ENCODE data around the gene HOXC10. TPM values are rescaled to one million over a fixed set of nuclear protein-coding genes. Genes with fewer than 3 reads are reported as not detected.

Gene HOXC10
- total and polyA plus RNA-seq, 2 of the 8 experiments (the other 6 are each of a cell fraction or from before 2014, with no cell fraction given): not detected

- DNase-seq (ENCODE audit: low read depth in 1 of 2, low spot score in 2 of 2) (peak in 1 of 2 experiments; percentile 56), FAIRE-seq (no peak)
Measured at GRCh38 chr12:54017027-54017788, 32.3 kb downstream of the HOXC10 start.

More at GRCh38 chr12:54017027-54017788, 32.3 kb downstream of the HOXC10 start:
- Histone ChIP-seq H3K4ac (replicated peaks; ENCODE audit: insufficient read length, low read depth, low read length) (no peak overlapping the region), H2BK5ac (ENCODE audit: low read depth, low read length) (no peak overlapping the region), H3K36me3 (ENCODE audit: control insufficient read depth in 2 of 4, insufficient read depth in 4 of 4, low read length in 3 of 4) (no peaks in the 10 kb centered on the region; a peak in 1 of 8 replicates), H2BK15ac (ENCODE audit: low read length) (no peak overlapping the region), H3K56ac (replicated peaks; ENCODE audit: insufficient read length, low read depth, low read length) (no peak overlapping the region), H3K4me2 (ENCODE audit: insufficient read depth in 1 of 2, low read depth in 2 of 2, low read length in 2 of 2) (peak overlapping the region; percentile 28 to 79), H4K5ac (ENCODE audit: insufficient read length, low read depth, low read length) (no peak overlapping the region), H3K79me2 (ENCODE audit: control insufficient read depth in 1 of 2, insufficient read depth in 2 of 2, low read length in 2 of 2) (no peaks in the 10 kb centered on the region), H2BK12ac (ENCODE audit: low read depth, low read length) (no peak overlapping the region), H3K27ac (ENCODE audit: low read depth, low read length) (no peak overlapping the region), H3K9ac (replicated peaks in 1 of 4; ENCODE audit: extremely low read depth in 1 of 4, low read depth in 3 of 4, low read length in 3 of 4) (no peak overlapping the region), H3K4me1 (replicated peaks in 1 of 4; ENCODE audit: control insufficient read depth in 3 of 4, insufficient read depth in 4 of 4, low read length in 3 of 4) (peaks cover 0 to 12% (median 4%) of the 10 kb centered on the region in 4 experiments; a peak in 6 of 7 replicates), H3K23me2 (ENCODE audit: low read depth, low read length) (peaks cover 3% of the 10 kb centered on the region; the same call in 1 of the 2 replicates), H2AFZ (ENCODE audit: low read length) (no peak overlapping the region), H3K18ac (ENCODE audit: extremely low read depth, low read length) (no peak overlapping the region; the same call in 1 of the 2 replicates), H4K91ac (replicated peaks; ENCODE audit: insufficient read length, low read length) (no peak overlapping the region), H2BK120ac (replicated peaks; ENCODE audit: low read depth, low read length) (no peak overlapping the region), H4K8ac (ENCODE audit: extremely low read depth, insufficient read depth, low read length) (no peak overlapping the region), H2BK20ac (ENCODE audit: low read length) (no peak overlapping the region), H2AK5ac (ENCODE audit: low read depth, low read length) (no peak overlapping the region; the same call in 1 of the 2 replicates), H3K14ac (ENCODE audit: insufficient read length) (no peak overlapping the region), H3K4me3 (ENCODE audit: extremely low read depth in 1 of 4, insufficient read depth in 2 of 4, low read depth in 3 of 4, low read length in 4 of 4) (peak overlapping the region in 3 of 4 experiments; percentile 9 to 54 (median 26); a peak in 5 of 8 replicates), H3K9me3 (ENCODE audit: insufficient read depth in 2 of 2, low read depth in 1 of 2, low read length in 1 of 2) (no peaks in the 10 kb centered on the region), H3K23ac (ENCODE audit: insufficient read length) (no peak overlapping the region), H3K27me3 (replicated peaks in 1 of 4; ENCODE audit: control insufficient read depth in 3 of 4, extremely low read depth in 1 of 4, insufficient read depth in 3 of 4, low read length in 3 of 4) (peaks cover 93 to 100% (median 100%) of the 10 kb centered on the region in 4 experiments), H4K20me1 (replicated peaks in 1 of 2; ENCODE audit: control insufficient read depth in 1 of 2, insufficient read depth in 2 of 2, low read length in 2 of 2) (peaks cover 6 to 43% of the 10 kb centered on the region in 2 experiments), H3K79me1 (ENCODE audit: low read depth, low read length) (no peaks in the 10 kb centered on the region)
- WGBS, 2 experiments (ENCODE audit: extremely low coverage in 1 of 2, insufficient coverage in 1 of 2, insufficient read length in 1 of 2, insufficient replicate concordance in 2 of 2, low coverage in 1 of 2, low lambda C conversion rate in 2 of 2, missing lambda C conversion rate in 1 of 2): 4% methylated on average over 23 of the region's 24 CpGs; no CpG with 5 or more reads in 1 of the 2 experiments
- TF ChIP-seq TAF7 (optimal IDR thresholded peaks at IDR 0.05; ENCODE audit: borderline replicate concordance, low read depth, low read length) (no peak), EZH2 (IDR thresholded peaks at IDR 0.05; ENCODE audit: low read depth, low read length, severe bottlenecking) (peak; percentile 19), SUZ12 (IDR thresholded peaks at IDR 0.05; ENCODE audit: low read length) (peak; percentile 37), RNF2 (IDR thresholded peaks at IDR 0.05; ENCODE audit: borderline replicate concordance, low read depth, low read length, missing control alignments, poor library complexity, severe bottlenecking) (peak; percentile 59)
- ChIA-PET CTCF (ENCODE audit: partially characterized antibody) (interaction anchor here (0.7 to 3.8 kb wide), 17 partner anchors 8 to 198 kb away, joined by 3 to 50 read pairs (median 4); partner anchors contain the start of genes HOXC12, HOXC5, HOXC8 and HOXC9), POLR2A (ENCODE audit: partially characterized antibody) (interaction anchor here (1.3 kb wide), 1 partner anchor 79 kb away, joined by 4 read pairs; the partner anchor contains the start of gene HOXC13)
